Cardiac fibroblast (primary cell): ENCODE data around the gene EIF5B.

Source experiments
- DNase-seq, 2 donors: peaks; one replicate each; pipeline versions ENCODE4 v3.0.0 to v3.0.0-alpha.2; 2010; ENCODE audit warnings: low read depth in 2 of 2
- H3K4me3 ChIP-seq, 2 donors: replicated peaks in 1 of 2; 1 replicate in 1 of 2; 2 replicates in 1 of 2; pipeline ENCODE4 v1.5.1; 2011; ENCODE audit warnings: low read depth in 2 of 2, low read length in 2 of 2, mild to moderate bottlenecking in 2 of 2, moderate library complexity in 1 of 2
- CTCF ChIP-seq: IDR thresholded peaks from one replicate; pipeline ENCODE4 v1.5.1; 2011; ENCODE audit warnings: low read depth, mild to moderate bottlenecking, low read length, inconsistent platforms

Gene EIF5B

DNA sequence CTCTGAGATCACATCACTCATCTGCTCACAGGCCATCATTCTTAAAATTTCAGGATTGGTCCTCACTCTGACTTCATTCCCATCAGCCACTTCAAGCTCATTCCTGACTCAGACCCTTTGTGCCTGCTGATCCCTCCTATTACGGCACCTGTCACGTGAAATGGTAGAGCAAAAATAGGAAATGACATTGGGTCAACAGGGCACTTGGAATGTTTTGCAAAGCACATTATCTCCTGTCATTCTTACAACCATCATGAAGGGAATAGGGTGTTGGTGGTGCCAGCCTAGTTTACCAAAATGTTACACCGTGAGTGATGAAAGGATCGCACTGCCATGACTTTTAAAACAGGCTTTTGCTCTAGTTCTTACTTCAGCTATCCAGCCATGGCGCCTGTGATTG lies 61.1 kb downstream of the EIF5B start:
- TF ChIP-seq CTCF, result no peak
- no peak overlapping the region for H3K4me3 ChIP-seq
- DNase-seq, result no peak

DNA sequence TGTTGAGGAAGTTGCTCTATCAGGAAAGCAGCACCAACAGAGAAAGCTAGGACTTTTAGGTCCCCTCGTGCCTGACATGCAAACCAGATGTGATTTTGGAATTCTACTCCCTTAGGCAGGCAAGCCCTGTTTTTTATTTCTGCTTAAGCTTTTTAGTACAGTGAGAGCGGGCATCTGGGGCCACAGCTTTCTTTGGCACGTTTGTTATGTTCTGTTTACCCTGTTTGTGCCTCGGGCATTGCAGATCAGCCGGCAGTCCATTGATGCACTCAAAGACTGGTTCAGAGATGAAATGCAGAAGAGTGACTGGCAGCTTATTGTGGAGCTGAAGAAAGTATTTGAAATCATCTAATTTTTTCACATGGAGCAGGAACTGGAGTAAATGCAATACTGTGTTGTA lies 61.9 kb downstream of the EIF5B start:
- no peak overlapping the region for H3K4me3 ChIP-seq
- no peak for TF ChIP-seq CTCF
- DNase-seq, result no peak

GRCh38 chr2:99399795-99400194 lies 62.6 kb downstream of the EIF5B start:
- no peak overlapping the region for H3K4me3 ChIP-seq
- TF ChIP-seq CTCF, result no peak
- DNase-seq, result no peak

DNA sequence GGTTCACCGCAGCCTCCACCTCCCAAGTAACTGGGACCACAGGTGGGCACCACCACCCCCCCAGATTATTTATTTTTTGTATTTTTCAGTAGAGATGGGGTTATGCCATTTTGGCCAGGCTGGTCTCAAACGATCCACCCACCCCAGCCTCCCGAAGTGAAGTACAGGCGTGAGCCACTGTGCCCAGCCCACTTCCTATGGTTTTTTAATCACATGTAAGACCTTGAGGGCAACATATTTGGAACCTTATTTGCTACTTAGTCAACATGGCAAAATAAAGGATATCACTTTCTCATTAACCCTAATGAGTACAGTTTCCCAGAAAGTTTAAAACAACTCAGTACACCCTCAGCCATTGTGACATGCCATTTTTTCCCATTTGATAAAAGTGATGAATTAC lies 64.7 kb downstream of the EIF5B start:
- no peak for TF ChIP-seq CTCF
- H3K4me3 ChIP-seq, result no peak overlapping the region
- DNase-seq, result no peak

DNA sequence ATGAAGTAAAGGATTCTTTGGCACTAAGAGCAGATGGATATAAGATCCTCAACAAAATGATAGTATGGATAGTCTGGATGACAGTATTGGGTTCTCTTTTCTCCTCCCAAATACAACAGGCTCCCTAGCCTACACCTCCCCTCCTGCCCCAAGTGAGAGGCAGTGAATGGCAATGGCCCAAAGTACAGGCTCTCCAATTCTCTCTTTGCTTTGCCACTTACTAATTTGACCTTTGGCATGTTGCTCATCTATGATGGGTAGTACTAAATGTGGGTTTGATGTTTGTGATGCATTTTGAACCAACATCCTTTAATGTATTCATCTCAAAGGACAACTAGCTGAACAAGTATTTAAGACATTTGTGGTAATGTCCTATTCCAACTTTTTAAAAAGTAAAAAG lies 65.9 kb downstream of the EIF5B start:
- peak in 1 of 2 donors; percentile 27 for DNase-seq
- no peak overlapping the region for H3K4me3 ChIP-seq
- TF ChIP-seq CTCF, result no peak

- TF ChIP-seq CTCF, result no peak
- peak in 1 of 2 donors; percentile 18 for DNase-seq
These were observed 66.3 kb downstream of the EIF5B start for GRCh38 chr2:99403524-99403923.

DNA sequence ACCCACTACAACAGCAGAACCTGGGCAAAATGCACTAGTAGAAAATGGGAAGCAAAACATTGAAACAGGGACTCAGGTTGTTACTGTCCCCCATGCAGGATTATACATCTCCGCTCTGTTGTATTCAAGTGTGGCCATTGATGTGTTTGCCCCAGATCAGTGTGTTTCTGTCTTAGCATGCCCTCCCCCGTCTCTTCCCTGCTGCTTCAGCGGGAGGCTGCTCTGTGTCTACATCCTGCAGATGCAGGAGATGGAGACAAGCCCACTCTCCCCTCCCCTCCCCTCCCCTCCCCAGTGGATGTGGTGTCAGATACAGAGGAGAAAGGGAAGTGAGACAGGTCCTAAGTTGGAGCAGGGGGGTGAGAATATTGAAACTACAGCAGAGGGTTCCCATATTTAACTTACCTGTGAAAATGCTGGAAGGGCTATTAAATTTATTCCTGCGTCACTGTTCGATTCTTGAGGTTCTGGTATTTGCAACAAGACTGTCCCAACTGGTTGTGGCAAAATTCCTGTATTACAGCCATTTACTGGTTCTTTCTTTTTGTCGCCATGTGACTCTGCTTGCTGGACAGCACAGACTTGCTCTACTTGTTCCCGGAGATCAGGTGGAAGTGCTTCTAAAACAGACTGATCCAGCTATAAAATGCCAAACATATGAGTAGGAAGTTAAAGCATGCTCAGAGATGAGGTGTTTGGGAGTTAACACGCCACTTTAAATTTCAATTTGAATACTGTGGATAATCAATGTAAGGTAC lies 67.0 kb downstream of the EIF5B start:
- DNase-seq, result no peak
- no peak overlapping the region for H3K4me3 ChIP-seq
- no peak for TF ChIP-seq CTCF

More at GRCh38 chr2:99403524-99403923, 66.3 kb downstream of the EIF5B start:
- no peak overlapping the region for H3K4me3 ChIP-seq
